ENCODE data around the gene FOXO1. TPM values are rescaled to one million over a fixed set of nuclear protein-coding genes. Genes with fewer than 3 reads are reported as not detected.

Gene FOXO1
- total RNA-seq, 2 donors from 2014 or later, result 31.1 to 33.9 TPM

DNA sequence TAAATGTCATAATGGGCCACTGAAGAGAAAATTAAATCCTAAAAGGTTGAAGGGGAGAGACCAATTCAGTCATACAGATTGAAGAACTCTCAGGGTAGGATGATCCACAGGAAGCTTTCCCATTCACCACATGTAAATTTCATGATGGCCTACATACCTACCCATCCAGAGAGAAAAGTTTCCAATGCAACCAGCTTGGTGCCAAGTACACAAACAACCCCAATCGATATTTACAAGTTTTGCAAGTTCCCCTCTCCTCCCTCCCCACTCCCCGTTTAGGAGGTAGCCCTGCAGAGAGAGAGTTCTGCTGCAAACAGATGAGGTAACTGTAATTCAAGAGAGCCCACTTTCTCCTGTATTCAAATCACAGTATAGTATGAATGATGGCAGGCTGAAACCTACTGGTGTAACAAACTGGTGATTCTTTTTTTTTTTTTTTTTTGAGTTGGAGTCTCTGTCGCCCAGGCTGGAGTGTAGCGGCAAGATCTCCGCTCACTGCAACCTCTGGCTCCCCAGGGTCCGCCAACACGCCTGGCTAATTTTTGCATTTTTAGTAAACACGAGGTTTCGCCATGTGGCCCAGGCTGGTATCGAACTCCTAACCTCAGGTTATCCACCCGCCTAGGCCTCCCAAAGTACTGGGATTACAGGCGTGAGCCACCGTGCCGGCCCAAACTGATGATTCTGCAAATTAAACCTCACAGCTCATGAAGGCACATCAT lies 14.4 kb downstream of the FOXO1 start:
- intact Hi-C loops (cut with DNase I, micrococcal nuclease), result no loop called here
- ATAC-seq (no peak), DNase-seq (no peak)

DNA sequence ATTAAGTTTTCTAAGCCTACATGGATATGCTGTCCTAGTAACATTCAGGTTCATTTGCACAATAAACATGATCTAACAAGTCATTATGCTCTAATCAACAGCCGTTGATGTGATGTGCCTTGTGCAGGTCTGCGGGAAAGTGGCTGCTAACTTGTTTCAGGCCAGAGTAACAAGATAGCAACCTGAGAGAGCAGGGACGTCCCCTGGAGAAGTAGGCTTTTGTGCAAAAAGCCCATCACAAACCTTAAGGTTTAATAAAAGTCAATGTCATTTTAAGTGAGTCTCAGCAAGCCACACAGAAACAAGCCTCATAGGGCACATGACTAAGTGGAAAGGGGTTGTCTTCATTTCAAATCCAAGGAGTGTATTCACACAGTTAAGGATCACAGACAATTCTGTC lies 17.6 kb downstream of the FOXO1 start:
- ATAC-seq (no peak), DNase-seq (no peak)
- intact Hi-C loops (cut with DNase I, micrococcal nuclease), result no loop called here

DNA sequence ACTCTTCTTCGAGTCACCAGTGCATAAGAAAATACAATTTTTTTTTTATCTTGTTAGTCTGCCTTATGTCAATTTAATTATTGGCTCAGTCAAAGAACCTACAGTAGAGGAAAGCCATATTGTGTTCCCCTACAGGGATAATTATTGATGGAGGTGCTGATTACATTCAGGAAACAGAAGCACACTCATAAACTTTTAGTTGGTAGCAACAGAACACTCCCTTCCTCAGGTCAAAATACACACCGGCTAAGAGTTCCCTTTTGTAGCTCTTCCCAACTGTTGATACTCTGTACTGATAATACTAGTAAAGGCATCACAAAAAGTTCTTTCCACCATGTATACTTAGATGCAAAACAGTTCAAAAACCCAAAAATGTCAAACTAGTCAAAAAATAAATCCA lies 18.4 kb downstream of the FOXO1 start:
- intact Hi-C loops (cut with DNase I, micrococcal nuclease), result no loop called here
- DNase-seq, result no peak

DNA sequence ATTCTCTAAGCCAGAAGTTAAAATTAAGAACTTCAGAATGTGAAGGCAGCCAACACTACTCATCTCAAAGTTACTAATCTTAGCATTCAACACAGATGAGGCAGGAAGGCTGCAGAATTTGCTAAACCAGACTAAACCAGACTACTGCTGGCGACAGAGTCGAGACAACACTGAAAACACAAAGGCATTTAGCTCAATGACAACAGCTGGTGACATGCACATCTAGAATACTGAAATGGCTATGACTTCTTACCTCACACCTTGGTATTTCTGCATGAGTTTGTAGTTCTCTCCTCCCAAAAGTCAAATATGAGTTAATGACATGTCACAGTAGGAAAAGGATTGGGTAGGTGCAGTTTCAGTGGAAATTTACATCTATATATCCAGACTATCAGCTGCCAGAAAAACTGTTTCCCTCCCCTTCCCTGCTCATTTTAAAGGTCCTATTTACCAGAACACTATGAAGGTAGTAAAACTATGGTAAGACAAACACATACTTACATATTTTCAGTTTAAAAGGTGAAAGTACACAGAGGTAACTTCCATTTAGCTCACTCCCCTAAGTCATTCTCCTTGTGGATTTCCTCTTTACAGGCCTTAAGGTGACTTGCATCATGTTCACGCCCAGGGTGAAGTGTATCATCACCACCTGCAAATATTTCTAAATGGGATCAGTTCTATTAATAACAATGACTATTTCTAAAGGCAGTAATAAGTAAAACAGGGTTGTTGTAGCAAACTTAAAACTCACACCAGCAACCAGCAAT lies 21.4 kb downstream of the FOXO1 start:
- intact Hi-C loops (cut with DNase I, micrococcal nuclease), result no loop called here
- no peak for DNase-seq
- ATAC-seq, result peak; percentile 74

More for the DNA sequence above, 18.4 kb downstream of the FOXO1 start:
- peak; percentile 68 for ATAC-seq

DNA sequence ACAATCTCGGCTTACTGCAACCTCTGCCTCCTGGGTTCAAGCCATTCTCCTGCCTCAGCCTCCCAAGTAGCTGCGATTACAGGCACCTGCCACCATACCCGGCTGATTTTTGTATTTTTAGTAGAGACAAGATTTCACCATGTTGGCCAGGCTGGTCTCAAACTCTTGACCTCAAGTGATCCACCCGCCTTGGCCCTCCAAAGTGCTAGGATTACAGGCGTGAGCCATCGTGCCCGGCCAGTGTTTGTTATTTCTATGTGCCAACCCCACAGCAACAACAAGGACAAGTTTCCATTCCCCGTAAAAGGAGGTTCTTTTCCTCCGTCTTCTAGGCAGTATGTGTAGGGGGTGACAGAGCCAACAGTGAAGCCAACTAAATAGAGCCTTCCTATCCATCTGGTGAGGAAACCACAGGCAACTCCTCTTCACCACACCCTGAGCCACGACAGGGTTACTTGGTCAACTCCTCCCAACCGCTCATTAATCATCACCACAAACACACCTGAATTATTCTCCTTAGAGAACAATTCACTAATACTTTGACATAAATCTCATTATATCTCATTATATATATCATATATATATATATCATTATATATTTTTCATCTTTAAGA lies 25.5 kb downstream of the FOXO1 start:
- intact Hi-C loops (cut with DNase I, micrococcal nuclease), result no loop called here
- DNase-seq (no peak), ATAC-seq (no peak)

DNA sequence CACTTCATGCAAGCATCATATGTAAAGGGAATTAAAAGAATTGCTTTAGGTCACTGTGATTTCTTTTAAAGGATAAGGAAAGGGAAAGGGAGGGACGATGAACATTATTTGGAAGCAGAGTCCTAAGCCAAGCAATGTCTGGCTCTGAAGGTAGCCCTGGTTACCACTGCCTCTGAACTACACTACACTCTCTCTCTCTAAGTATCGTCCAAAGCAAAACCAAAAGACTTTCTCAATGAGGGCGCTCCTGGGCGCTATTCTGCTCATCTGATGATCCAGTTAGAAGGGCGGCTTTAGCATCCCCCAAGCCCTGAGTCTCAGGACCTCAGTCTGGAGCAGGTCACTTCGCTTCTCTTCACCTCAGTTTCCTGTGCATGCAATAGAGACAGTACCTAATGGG lies 26.2 kb downstream of the FOXO1 start:
- no peak for DNase-seq
- no peak for ATAC-seq
- intact Hi-C loops (cut with DNase I, micrococcal nuclease), result no loop called here

DNA sequence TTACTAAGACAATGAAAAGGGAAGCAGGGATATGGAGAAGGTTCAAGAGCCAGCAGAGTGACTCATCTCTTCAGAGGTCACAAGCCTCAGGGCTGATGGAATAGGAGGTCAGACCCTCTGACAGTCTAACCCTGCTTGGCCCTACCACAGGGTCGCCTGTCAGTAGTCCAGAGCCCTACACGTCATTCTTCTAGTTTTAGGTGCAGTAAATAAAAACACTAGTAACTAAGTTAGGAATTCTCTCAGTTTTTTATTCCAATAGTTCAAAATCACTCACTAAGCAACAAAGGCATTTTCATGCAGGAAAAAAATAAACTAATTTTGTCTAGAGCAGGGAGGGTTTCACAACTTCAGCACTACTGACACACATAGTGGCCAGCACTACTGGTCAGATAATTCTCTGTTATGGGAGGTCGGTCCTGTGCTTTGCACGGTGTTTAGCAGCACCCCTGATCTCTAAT lies 27.2 kb downstream of the FOXO1 start:
- ATAC-seq (peak; percentile 25), DNase-seq (no peak)
- intact Hi-C loops (cut with DNase I, micrococcal nuclease), result no loop called here

DNA sequence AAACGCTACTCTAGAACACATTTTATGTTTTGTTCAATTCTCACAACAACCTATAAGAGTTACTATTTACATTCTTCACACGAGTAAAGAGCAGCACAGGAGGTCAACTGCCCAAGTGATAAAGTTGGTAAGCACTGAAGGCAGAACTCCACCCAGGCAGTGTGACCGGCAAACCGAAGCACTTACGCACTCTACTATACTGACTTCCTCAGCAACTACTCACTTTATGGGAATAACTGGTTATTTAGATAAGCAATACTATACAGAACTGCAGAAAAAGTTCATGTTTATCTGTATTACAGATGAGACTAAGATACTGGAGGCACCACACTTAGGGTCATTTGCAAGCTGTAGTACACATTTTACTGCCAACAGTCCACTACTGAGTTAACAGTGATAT lies 28.8 kb downstream of the FOXO1 start:
- peak; percentile 52 to 70 for DNase-seq
- intact Hi-C loops (cut with DNase I, micrococcal nuclease), result no loop called here
- ATAC-seq, result peak; percentile 95

DNA sequence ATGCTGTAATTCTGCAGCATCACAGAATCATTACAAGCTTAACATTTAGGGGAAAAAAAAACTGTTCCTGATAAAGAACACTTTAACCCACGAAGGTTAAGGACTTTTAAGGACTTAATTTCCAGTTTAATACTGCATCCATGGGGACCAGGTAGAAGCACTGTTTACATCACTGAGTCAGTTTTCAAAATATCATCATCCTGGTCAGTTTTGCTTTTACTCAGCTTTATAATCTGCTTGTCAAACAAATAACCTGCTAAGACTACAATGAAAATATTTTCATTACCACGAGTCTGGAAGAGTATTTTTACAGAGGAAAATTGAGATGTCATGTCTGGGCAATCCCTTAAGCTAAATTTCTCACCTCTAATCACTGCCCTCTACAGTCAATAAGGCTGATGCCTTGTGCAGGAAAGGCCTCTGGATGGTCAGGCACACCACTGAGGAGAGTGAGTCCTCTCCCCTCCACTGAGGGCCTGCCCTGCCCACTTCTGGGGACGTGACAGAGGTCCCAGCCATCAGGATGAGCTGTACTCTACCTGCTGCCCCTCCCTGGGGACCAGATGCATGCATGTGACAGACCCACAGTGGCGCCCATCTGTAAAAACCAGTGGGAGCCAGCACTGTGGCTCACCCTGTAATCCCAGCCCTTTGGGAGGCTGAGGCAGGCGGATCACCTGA lies 31.0 kb downstream of the FOXO1 start:
- intact Hi-C loops (cut with DNase I, micrococcal nuclease), result no loop called here
- ATAC-seq, result no peak
- DNase-seq, result no peak

DNA sequence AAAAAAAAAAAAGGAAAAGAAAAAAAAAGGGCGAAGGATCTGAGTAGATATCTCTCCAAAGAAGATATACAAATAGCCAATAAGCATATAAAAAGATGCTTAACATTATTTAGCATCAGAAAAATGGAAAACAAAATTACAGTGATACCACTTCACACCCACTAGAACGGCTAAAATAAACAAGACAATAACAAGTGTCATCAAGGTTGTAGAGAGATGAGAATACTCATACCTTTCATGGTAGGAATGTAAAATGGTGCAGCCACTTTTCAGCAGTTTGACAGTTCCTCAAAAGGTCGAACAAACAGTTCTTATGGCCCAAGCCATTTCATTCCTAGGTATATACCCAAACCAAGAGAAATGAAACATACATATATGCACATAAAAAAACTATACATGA lies 33.5 kb downstream of the FOXO1 start:
- no peak for DNase-seq
- no peak for ATAC-seq
- intact Hi-C loops (cut with DNase I, micrococcal nuclease), result no loop called here

DNA sequence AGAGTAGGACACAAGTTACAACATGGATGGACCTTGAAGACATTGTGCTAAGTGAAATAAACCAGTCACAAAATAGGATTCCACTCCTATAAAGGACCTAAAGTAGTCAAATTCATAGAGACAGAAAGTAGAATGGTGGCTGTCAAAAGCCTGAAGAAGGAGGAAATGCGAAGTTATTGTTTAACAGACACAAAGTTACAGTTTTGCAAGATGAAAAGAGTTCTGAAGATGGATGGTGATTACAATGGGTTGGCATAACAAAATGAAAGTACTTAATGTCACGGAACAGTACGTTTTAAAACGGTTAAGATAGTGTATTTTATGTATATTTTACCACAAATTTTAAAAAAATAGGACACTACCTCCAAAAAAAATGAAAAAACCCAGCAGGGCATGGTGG lies 34.8 kb downstream of the FOXO1 start:
- peak; percentile 49 for ATAC-seq
- DNase-seq, result no peak
- intact Hi-C loops (cut with DNase I, micrococcal nuclease), result no loop called here

DNA sequence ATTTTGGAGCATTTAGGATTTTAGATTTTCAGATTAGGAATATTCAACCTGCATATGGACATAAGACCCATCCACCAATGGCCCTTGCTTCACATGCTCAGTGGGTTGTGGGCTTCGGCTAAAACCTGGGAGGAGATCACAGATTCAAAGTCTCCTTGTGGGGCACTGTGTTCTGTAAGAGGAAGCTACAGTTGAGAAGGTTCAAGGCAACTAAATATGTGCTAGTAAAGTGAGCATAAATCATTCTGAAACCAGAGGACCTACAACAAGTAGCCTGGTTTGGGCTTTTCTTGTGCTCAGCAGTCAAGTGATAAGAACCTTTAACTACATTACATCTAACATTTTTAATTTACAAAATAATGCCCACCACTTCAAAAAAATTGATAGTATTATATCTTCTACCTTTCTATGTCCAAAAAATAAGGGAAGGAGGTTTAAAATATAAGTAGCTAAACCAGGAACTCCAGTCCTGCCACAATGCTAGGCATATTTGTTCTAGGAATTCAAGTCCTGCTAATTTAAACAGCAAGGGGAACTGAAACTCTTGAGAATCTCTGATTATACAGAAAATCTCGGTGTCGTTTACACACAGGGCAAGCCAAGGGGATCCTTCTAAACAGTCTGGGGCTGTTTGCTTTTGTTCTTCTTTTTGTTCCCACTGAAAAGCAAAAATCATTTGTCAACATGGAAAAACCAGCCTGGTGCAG lies 36.6 kb downstream of the FOXO1 start:
- ATAC-seq, result no peak

DNA sequence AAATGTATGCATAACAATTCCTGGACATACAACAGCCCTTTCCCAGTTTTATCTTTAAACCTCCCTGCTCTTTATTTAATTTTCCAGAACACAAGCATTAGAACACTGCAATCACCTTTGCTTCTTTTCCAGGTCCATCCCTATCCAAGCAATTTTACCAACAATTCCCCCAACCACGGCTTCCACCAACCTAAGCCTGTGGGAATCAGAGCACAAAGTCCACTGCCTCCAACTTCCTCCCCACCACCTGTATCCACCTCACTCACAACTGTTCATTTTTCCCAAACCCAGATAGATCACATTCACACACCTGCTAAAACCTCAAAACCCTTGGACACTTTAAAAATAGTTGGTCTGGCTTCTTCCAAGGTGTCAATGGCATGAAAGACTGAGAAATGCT lies 39.5 kb downstream of the FOXO1 start:
- ATAC-seq, result peak; percentile 44
- no peak for DNase-seq
- intact Hi-C loops (cut with DNase I, micrococcal nuclease), result no loop called here

More for the DNA sequence above, 36.6 kb downstream of the FOXO1 start:
- intact Hi-C loops (cut with DNase I, micrococcal nuclease), result no loop called here
- no peak for DNase-seq

DNA sequence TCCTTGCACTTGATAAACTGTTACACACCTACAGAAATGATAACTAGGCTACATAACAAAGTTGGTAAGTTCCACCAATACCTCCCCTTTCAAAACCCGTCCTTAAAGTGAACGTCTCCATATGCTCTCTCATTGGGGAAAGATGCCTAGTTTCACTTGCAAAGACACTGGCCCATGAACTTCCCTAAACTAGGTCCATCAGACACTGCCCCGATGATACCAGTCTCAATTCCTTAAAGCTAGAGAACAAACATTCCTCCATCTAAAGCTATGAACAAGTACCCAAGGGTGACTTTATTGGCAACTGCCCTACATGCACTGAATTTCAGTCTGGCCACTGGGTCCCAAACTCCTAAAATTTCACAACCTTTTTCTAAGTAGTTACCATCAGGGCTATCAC lies 39.9 kb downstream of the FOXO1 start:
- intact Hi-C loops (cut with DNase I, micrococcal nuclease), result no loop called here
- no peak for ATAC-seq
- no peak for DNase-seq

DNA sequence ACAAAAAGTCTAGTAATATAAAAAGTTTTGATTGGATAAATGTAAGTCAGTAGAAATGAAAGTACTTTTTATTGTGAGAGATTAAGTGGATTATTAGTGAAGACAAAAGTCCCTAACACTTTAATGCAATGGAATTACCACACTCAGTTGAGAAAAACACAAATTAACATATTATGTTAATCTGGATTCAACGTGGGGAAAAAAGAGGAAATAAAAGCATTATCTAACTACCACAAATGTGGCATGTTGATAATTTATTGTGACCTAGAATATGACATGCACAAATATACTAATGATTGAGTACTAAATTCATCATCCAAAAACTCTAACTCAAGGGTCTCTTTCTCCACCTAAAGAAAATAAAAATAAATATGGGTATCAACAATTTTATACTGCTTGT lies 41.5 kb downstream of the FOXO1 start:
- DNase-seq, result no peak
- ATAC-seq, result no peak
- intact Hi-C loops (cut with DNase I, micrococcal nuclease), result no loop called here

DNA sequence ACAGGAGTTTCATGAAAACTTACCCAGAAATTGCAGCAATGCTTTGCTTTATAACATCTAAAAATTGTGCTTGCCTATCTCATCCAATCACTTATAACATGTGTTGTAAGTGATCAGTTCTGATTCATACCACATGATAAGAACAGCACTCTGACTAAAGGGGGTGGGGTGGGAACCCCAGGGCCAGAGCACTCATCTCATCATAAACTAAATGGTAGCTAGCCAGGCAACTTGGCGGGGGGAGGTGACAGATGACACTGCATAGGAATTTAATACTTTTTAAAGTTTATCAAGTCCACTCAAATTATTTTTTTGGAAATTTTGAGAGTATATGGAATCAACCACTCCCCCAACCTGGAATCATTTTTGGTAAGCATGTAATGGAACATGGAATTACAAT lies 42.1 kb downstream of the FOXO1 start:
- no peak for DNase-seq
- intact Hi-C loops (cut with DNase I, micrococcal nuclease), result no loop called here
- ATAC-seq, result peak; percentile 57

DNA sequence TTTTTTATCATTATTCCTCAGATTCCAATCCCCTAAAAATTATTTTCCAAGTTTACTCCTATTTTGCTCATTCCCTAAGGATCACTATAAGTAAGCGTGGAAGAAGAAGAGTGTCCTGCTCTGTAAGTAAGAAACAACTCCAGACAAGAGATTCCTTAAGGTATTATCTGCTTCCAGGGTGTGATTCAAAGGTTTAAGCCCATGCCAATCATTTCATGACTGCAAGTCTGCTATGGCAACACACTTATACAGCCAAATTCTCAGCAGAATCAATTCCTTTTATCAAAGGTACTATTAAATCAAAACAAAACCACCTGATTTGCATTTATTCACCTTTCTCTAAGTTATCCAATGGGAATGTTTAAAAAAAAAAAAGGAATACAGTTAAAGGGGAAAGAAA lies 43.7 kb downstream of the FOXO1 start:
- no peak for DNase-seq
- ATAC-seq, result no peak
- intact Hi-C loops (cut with DNase I, micrococcal nuclease), result no loop called here

DNA sequence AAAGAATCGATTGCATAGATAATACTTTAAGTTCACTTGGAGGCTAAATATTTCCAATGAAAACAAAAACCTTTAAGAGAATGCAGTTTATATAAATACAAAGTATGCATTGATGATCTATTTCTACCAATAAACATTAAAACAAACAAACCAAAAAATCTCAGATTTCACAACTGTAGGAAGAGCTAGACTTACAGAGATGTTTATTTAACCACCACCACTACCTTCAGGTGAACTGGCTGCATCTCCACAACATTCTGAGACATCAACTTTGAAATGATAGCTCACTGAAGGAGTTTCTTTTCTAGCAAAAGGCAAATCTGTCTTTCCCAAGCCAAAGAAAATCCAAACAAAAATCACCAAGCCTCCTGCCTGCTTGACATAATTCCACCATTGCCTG lies 44.2 kb downstream of the FOXO1 start:
- ATAC-seq, result no peak
- intact Hi-C loops (cut with DNase I, micrococcal nuclease), result no loop called here
- DNase-seq, result no peak

DNA sequence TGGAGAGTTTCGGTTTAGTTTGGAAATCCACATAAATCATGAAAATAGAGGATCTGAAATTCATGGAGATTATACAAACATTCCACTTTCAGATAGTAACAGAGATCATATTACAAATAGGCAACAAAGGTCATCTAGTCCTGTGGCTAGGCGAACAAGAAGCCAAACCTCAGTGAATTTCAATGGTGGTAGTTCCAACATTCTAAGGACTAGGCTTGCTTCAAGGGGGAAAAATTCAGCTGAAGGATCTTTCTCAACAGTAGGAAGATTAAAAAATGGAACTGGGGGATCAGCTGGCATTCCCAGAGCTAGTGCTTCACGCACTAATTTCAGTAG lies 47.0 kb downstream of the FOXO1 start:
- intact Hi-C loops (cut with DNase I, micrococcal nuclease), result no loop called here
- ATAC-seq, result no peak
- no peak for DNase-seq

Measured in left colon (tissue), 2 donors.